AG04450 (cell line): ENCODE data around the gene ADAMTSL5. TPM values are rescaled to one million over a fixed set of nuclear protein-coding genes. Genes with fewer than 3 reads are reported as not detected.

Source experiments
- CTCF ChIA-PET: fragments of 300-600, 350-600 bp; formaldehyde crosslinking; extraction: SDS; loops from one replicate; lab custom pipeline; 2022; ENCODE audit warnings: antibody characterized with exemption, inconsistent platforms; lab: Charles Lee
- POLR2A ChIA-PET: fragments of 350-600 bp; formaldehyde crosslinking; extraction: SDS; loops from one replicate; lab custom pipeline; 2021; ENCODE audit warnings: antibody characterized with exemption, inconsistent platforms; lab: Yijun Ruan, JAX
- DNase-seq: peaks from one replicate; pipeline ENCODE4 v3.0.0-alpha.2; 2011; ENCODE audit warnings: low read depth, low spot score
- H3K27ac ChIP-seq: one replicate; pipeline ENCODE4 v1.5.1; 2012; ENCODE audit warnings: low read depth, low read length, control low read depth
- H3K27me3 ChIP-seq: one replicate; pipeline ENCODE4 v1.6.0; 2012; ENCODE audit warnings: low read length; ENCODE audit not compliant: control insufficient read depth, insufficient read depth
- H3K4me3 ChIP-seq: 2 replicates; pipeline ENCODE4 v1.5.1; 2011; ENCODE audit warnings: mild to moderate bottlenecking, low read depth, low read length, control low read depth
- H3K9me3 ChIP-seq: 2 replicates; pipeline ENCODE4 v1.5.1; 2012; ENCODE audit warnings: low read length; ENCODE audit not compliant: control insufficient read depth, insufficient read depth
- CTCF ChIP-seq: IDR thresholded peaks from 2 replicates; pipeline ENCODE4 v1.5.1; 2011; ENCODE audit warnings: low read depth, low read length, control low read depth, inconsistent platforms
- polyA plus RNA-seq: library from polyadenylated mRNA; depleted of rRNA; stranded (reverse); fragments of >200 nt; gene quantifications from 2 replicates; pipeline ENCODE4 v1.2.3, GENCODE V29; 2011

ADAMTSL5 gene
- polyA plus RNA-seq, 1 experiment: 5.6 TPM

DNA sequence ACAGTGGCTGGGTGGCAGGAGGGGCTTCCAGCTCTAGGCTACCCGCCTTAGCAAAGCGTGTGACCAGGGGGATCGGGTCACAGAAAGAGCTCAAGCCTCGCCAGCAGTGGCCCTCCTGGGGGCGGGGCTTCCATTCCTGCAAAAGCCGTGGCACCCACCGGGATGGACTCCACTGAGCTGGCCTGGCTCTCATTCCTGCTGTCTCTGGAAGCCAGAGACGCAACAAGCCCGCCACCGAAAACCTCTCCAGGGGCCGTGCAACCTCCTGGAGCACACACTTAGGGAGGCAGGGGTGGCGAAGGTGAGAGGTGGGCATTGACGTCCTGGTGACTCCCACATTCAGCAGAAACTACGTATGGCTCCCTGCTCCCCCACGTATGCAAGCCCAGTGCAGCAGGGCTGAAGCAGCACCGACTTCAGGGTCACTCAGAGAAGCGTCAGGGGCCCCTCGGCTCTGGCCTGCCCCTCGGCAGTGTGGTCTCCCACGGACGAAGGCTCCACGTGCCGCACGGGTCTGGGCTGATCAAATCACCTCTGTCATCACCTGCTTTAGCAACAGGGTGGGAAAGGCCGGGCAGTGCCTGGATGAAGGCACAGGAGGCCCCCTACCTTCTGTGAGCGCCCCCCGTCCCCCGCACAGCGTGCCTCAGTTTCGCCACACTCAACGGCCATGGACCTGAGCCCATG is 36.9 kb downstream of the ADAMTSL5 start:
- CTCF ChIA-PET: interaction anchor here (0.6 kb wide), 1 partner anchor 178 kb away, joined by 3 read pairs; no protein-coding TSS in a partner anchor
- no peak overlapping the region for H3K27ac ChIP-seq
- H3K27me3 ChIP-seq: peaks cover 26% of the 10 kb centered on the region
- H3K9me3 ChIP-seq: no peaks in the 10 kb centered on the region; the same call in 1 of the 2 replicates
- no peak overlapping the region for H3K4me3 ChIP-seq
- no peak for TF ChIP-seq CTCF
- POLR2A ChIA-PET: no interaction called here
- DNase-seq: no peak

DNA sequence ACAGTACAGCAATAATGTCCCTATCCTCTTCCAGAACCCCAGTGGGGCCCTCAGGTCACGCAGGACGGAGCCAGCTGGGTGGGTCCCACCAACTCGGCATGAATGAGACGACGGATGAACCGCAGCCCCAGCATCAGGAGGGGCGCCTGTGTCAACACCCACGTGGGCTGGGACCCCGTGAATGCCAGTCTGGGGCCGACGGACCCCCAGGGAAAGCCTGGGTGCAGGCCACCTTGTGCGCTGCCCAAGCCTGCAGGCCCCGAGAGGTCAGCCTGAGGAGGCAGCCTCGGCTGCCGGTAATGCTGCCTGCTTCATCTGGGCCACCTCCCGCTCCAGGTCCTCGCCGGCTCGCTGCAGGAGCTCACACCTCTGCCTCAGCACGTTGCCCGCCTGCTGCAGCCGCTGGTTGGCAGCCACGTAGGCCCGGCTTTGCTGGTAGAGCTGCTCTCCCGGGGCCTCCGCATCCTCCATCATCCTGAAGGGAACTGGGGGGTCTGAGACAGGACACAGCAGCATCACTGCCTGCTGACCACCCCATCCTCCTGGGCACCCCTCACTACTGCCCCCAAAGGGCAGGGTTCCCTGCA is 38.0 kb downstream of the ADAMTSL5 start:
- CTCF ChIA-PET: interaction anchor here (0.6 kb wide), 1 partner anchor 177 kb away, joined by 3 read pairs; no protein-coding TSS in a partner anchor
- TF ChIP-seq CTCF: no peak
- no peaks in the 10 kb centered on the region; the same call in 1 of the 2 replicates for H3K9me3 ChIP-seq
- H3K4me3 ChIP-seq: no peak overlapping the region
- POLR2A ChIA-PET: no interaction called here
- DNase-seq: no peak
- peaks cover 36% of the 10 kb centered on the region for H3K27me3 ChIP-seq
- no peak overlapping the region for H3K27ac ChIP-seq

GRCh38 chr19:1474011-1474764 is 38.6 kb downstream of the ADAMTSL5 start:
- peaks cover 37% of the 10 kb centered on the region for H3K27me3 ChIP-seq
- TF ChIP-seq CTCF: no peak
- no peaks in the 10 kb centered on the region; the same call in 1 of the 2 replicates for H3K9me3 ChIP-seq
- H3K27ac ChIP-seq: no peak overlapping the region
- ChIA-PET CTCF (no interaction called here), POLR2A (no interaction called here)
- no peak for DNase-seq
- H3K4me3 ChIP-seq: no peak overlapping the region

- ChIA-PET CTCF (no interaction called here), POLR2A (no interaction called here)
- no peak overlapping the region for H3K27ac ChIP-seq
These were observed 39.6 kb downstream of the ADAMTSL5 start for GRCh38 chr19:1473085-1473851.

More at GRCh38 chr19:1473085-1473851, 39.6 kb downstream of the ADAMTSL5 start:
- Histone ChIP-seq H3K4me3 (no peak overlapping the region), H3K9me3 (no peaks in the 10 kb centered on the region; the same call in 1 of the 2 replicates), H3K27me3 (peaks cover 39% of the 10 kb centered on the region)
- no peak for DNase-seq
- TF ChIP-seq CTCF: no peak
